GM10266 (cell line): ENCODE results near the gene LCOR.
"Not testable (repeated sequence)": the region's sequence is repeated elsewhere in the genome, so short reads cannot be mapped to it uniquely, and the experiment has no call there.

Experiments used
- DNase-seq: peaks from one replicate; pipeline ENCODE4 v3.0.0; 2012; ENCODE audit errors: extremely low spot score
- CTCF ChIP-seq: IDR thresholded peaks from 2 replicates; pipeline ENCODE4 v1.5.1; 2012; ENCODE audit warnings: mild to moderate bottlenecking, low read depth; ENCODE audit not compliant: control insufficient read depth, insufficient read depth; ENCODE audit errors: missing control alignments

The LCOR gene

GRCh38 chr10:96921655-96922054, 89.6 kb downstream of the LCOR start:
- TF ChIP-seq CTCF = no peak
- DNase-seq = no peak

GRCh38 chr10:96922978-96923948, 91.2 kb downstream of the LCOR start:
- DNase-seq = no peak

GRCh38 chr10:96924861-96925260, 92.8 kb downstream of the LCOR start:
- DNase-seq = no peak
- TF ChIP-seq CTCF = no peak

More at GRCh38 chr10:96922978-96923948, 91.2 kb downstream of the LCOR start:
- TF ChIP-seq CTCF = no peak

GRCh38 chr10:96930469-96930868, 98.4 kb downstream of the LCOR start:
- no peak for DNase-seq
- TF ChIP-seq CTCF = no peak

GRCh38 chr10:96935148-96935547, 103.0 kb downstream of the LCOR start:
- no peak for TF ChIP-seq CTCF
- DNase-seq = no peak

- TF ChIP-seq CTCF = no peak
These were observed 103.7 kb downstream of the LCOR start for GRCh38 chr10:96935810-96936209.

GRCh38 chr10:96943161-96943560, 111.1 kb downstream of the LCOR start:
- not testable (repeated sequence) for DNase-seq

More at GRCh38 chr10:96935810-96936209, 103.7 kb downstream of the LCOR start:
- no peak for DNase-seq
